ENCODE data around the gene TAF15. TPM values are rescaled to one million over a fixed set of nuclear protein-coding genes. Genes with fewer than 3 reads are reported as not detected.
A peak's percentile ranks its signal among the peaks of the same experiment; 100 is the strongest.

The TAF15 gene
- total RNA-seq, 1 experiment from 2014 or later: 17.8 TPM

GRCh38 chr17:35817196-35817595 lies 7.9 kb downstream of the TAF15 start:
- no peak for DNase-seq (ENCODE audit: low spot score)

DNA sequence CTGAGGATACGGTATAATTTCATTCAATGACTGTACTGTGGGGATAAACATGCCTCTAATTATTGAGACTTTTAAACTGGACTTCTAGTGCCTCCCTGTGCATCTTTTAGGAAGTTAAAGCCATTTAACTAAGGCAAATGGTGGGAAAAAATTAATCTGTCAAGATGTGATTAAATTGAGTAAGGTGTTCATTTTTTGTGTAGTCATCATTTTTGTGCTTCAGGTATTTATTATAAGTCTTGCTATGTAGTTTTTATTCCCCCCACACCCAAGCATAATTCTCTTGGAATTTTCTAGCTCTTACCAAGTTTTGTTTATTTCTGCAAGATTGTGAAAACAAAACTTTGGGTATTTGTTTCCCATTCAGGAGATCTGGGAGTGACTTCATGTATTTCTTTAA lies 10.2 kb downstream of the TAF15 start:
- DNase-seq (ENCODE audit: low spot score): no peak

GRCh38 chr17:35821308-35821707 lies 12.0 kb downstream of the TAF15 start:
- no peak for DNase-seq (ENCODE audit: low spot score)

DNA sequence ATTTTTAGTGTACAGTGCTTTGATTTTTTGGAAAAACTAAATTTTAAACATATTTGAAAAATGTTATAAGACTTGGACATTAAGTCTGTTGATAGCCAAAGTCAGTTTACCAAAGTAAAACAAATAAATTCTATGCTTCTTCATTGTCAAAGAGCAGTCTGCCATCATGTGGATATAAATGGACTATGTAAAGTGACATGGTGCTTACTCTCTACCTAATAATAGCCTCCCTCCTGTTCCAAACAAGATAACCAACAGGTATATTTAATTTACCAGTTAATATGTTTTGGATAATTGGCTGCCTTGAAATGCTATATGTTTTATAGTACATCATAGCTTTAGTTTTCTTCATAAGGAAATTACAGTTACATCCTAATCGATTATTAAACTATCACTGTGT lies 15.9 kb downstream of the TAF15 start:
- no peak for DNase-seq (ENCODE audit: low spot score)

DNA sequence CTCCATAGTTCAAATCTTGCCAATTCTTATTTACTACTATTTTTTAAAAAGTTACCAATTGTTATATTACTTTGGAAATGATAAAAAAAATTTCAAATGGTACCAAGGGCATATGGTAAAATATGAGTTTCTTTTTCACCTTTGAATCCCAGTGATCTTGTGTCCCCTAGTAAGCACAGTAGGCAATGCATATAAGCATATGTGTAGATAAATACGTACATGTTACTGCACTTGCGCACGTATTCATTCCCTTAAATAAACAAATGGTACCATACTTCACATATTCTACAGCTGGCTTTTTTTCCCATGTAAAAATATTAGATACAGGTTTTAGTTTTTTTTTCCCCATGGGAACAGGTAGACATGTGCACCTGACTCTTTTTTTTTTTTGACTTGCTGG lies 31.8 kb downstream of the TAF15 start:
- no peak for DNase-seq (ENCODE audit: low spot score)

DNA sequence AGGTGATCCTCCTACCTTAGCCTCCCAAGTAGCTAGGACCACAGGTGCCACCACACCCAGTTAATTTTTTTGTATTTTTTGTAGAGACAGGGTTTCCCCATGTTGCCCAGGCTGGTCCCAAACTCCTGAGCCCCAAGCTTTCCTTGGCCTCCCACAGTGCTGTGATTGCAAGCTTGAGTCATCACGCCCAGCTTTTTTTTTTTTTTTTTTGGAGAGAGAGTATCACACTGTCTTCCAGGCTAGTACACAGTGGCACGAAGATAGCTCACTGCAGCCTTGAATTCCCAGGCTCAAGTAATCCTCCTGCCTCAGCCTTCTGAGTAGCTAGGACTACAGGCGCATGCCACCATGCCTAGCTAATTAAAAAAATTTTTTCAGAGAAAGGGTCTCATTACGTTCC lies 32.2 kb downstream of the TAF15 start:
- DNase-seq (ENCODE audit: low spot score): no peak

DNA sequence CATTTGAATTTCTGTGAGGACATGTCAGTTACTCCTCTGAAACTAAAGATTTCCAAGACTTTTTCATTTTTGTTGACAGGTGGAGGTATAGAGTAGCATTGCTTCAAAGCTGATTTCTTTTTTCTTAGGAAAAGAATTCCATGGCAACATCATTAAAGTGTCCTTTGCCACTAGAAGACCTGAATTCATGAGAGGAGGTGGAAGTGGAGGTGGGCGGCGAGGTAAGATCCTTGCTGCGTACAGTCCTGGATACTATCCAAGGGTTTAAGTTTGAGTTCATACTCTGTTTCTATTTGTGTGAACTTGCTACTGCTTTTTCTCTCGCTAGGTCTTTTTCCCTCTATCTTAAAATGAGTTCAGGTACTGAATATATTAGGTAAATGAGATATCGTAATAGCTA lies 33.0 kb downstream of the TAF15 start:
- DNase-seq (ENCODE audit: low spot score): no peak

- no peak for DNase-seq (ENCODE audit: low spot score)
These were observed 34.4 kb downstream of the TAF15 start for GRCh38 chr17:35843698-35844097.

GRCh38 chr17:35844547-35844946 lies 35.3 kb downstream of the TAF15 start:
- no peak for DNase-seq (ENCODE audit: low spot score)

- DNase-seq (ENCODE audit: low spot score): no peak
These were observed 36.9 kb downstream of the TAF15 start for GRCh38 chr17:35846055-35846809.

DNA sequence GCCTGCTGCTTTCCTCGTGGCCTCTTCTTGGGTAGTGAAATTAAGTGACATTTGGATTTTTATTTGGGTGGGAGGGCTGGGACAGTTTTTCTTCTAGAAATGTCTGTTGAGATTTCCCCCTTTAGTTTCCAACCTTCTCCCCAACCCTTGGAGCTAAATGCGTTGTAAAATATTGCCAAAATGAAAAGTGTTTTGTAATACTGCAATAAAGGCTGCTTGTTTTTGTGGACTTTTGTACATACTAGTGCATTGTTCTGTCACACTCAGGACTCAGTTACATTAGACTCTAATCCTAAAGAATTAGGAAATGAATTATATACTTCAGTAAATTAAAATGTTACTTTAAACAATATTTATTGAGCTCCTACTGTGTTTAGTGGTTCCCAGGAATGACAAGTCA lies 37.7 kb downstream of the TAF15 start:
- no peak for DNase-seq (ENCODE audit: low spot score)

DNA sequence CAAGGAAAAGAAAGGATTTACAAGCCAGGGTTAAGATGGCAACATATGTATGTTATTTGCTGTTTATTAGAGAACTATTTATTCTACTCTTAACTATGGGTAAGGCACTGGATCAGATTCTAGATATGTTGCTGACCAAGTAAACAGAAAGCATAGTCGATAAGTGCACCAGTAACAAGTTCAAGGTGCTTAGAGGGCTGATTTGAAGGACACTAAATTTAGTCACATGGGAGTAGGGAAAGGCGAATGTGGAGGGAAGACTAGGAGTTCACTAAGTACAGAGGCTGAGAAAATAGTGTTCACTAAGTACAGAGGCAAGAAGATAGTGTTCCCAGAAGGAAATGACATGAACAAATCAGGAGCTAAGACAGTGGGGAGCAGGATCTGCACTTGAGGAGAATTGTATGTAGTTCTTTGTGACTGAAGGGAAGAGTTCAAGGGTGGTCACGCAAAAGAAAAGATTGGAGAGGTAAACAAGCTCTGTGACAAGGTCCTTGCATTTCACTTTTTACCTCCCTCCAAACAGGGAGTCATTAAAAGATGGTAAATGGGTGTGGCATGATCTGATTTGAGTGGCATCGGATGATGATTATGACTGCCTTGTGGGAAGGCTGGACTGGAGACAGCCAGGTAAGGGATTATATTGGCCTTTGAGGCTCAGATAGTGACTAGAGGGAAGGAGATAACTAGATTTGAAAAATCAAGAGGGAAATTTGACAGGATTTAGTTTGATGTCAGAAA lies 38.5 kb downstream of the TAF15 start:
- no peak for DNase-seq (ENCODE audit: low spot score)

- DNase-seq (ENCODE audit: low spot score): peak; percentile 45
These were observed 40.4 kb downstream of the TAF15 start for GRCh38 chr17:35849469-35850348.

GRCh38 chr17:35855965-35856364 lies 46.7 kb downstream of the TAF15 start:
- DNase-seq (ENCODE audit: low spot score): no peak

- DNase-seq (ENCODE audit: low spot score): no peak
These were observed 47.3 kb downstream of the TAF15 start for GRCh38 chr17:35856603-35857002.

DNA sequence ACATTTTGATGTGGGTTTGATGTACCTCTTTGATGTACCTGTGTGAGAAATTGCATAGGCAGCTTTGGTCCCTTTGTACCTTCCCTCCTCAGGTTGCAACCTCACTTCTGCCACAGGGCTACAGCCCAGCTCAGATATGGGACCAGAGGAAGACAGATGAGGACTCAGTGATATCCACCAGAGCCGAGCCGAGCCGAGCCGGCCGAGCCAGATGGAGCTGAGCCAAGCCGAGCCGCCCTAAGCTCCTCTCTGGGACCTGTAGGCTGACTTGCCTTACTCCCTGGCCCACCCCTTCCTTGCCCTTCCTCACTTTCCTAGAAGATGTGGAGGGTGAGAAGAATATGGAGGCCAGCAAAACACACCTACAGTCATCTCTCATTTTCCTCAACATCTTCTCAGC lies 55.6 kb downstream of the TAF15 start:
- DNase-seq (ENCODE audit: low spot score): no peak

DNA sequence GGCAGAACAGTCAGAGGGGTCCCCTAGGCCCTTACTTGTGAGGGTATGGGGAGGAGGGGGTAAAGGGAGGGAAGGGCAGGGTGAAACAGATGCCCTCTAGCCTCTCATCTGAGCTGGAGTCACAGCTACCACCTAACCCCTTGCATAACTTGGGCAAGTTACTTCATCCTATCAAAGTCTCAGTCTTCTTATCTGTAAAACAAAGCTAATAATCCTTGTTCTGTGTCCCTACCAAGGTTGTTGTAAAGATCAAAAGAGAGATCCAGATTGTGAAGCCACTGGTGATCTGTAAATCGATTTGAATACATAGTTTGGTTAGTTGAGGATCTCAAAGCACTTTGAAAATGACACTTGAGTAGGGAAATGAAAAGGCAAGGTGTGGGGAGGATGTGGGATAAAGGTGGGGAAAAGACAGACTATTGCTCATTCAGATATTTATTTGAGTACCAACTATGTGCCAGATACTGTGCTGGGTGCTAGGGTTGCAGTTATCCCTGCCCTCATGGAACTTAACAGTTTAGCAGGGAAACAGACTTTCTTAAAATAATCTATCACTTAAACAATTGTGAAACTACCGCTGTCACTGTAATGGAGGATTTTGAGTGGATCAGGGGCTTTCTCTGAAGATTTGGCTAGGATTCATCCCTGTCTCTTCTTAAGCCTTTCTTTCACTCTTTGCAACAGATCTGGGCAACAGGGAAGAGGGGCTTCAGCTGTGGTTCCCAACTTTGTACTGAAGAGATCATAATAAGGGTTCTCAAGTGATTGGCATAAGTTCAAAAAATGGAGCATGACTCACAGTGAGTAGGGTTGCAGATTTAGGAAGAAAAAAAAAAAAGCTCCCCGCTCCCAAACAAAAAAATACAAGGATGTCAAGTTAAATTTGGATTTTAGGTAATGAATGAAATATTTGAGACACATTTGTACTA lies 56.4 kb downstream of the TAF15 start:
- DNase-seq (ENCODE audit: low spot score): peak; percentile 33

GRCh38 chr17:35866341-35866950 lies 57.2 kb downstream of the TAF15 start:
- DNase-seq (ENCODE audit: low spot score): peak; percentile 35

GRCh38 chr17:35867574-35867973 lies 58.3 kb downstream of the TAF15 start:
- DNase-seq (ENCODE audit: low spot score): no peak

DNA sequence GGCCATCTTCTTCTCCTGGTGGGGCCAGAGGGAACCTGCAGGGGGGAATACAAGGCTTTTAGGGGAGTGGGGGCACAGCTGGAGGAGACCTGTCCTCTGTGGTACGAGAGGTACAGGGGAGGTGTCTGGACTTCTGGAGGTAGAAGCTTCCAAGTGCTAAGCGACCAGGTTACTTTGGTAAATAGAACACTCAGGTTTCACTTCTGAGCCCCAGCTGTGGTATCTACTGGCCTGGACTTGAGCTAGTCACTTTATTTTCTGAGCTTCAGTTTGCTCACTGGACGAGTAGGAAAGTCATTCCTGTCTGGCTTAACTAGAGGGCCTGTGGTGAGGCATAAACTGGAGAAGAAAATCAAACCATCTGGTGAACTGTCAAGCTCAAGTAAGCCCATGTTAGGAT lies 59.5 kb downstream of the TAF15 start, which contains the start of gene HEATR9:
TSS of gene HEATR9 (minus strand) at position 155 of the 400 bp plus-strand sequence. CDS start at position 6, 149 bp downstream.
- no peak for DNase-seq (ENCODE audit: low spot score)
